OCI-M2 (cell line): ENCODE measurements around the gene TANGO6.

Experiments
- DNase-seq: peaks from one replicate; lab custom pipeline; 2025; ENCODE audit not compliant: unreplicated experiment; lab: John Stamatoyannopoulos, UW

The TANGO6 gene

GRCh38 chr16:68860978-68861892 is 17.9 kb downstream of the TANGO6 start:
- DNase-seq: no peak

- DNase-seq: no peak
Measured at GRCh38 chr16:68866933-68867332, 23.6 kb downstream of the TANGO6 start.

- no peak for DNase-seq
Measured at GRCh38 chr16:68869492-68870088, 26.3 kb downstream of the TANGO6 start.

- no peak for DNase-seq
Measured at GRCh38 chr16:68873635-68874471, 30.5 kb downstream of the TANGO6 start.

- no peak for DNase-seq
Measured at GRCh38 chr16:68875871-68876270, 32.5 kb downstream of the TANGO6 start.

GRCh38 chr16:68883685-68884084 is 40.4 kb downstream of the TANGO6 start:
- DNase-seq: no peak

GRCh38 chr16:68884401-68884800 is 41.1 kb downstream of the TANGO6 start:
- no peak for DNase-seq

GRCh38 chr16:68884861-68885720 is 41.8 kb downstream of the TANGO6 start:
- no peak for DNase-seq

- no peak for DNase-seq
Measured at GRCh38 chr16:68887107-68887506, 43.8 kb downstream of the TANGO6 start.

GRCh38 chr16:68889508-68890150 is 46.3 kb downstream of the TANGO6 start:
- DNase-seq: no peak

GRCh38 chr16:68892214-68892613 is 48.9 kb downstream of the TANGO6 start:
- no peak for DNase-seq

- no peak for DNase-seq
Measured at GRCh38 chr16:68892898-68893297, 49.6 kb downstream of the TANGO6 start.

GRCh38 chr16:68893710-68894705 is 50.7 kb downstream of the TANGO6 start:
- DNase-seq: no peak

GRCh38 chr16:68894714-68895113 is 51.4 kb downstream of the TANGO6 start:
- no peak for DNase-seq

- DNase-seq: no peak
Measured at GRCh38 chr16:68898026-68898425, 54.7 kb downstream of the TANGO6 start.

GRCh38 chr16:68900009-68900408 is 56.7 kb downstream of the TANGO6 start:
- no peak for DNase-seq

- DNase-seq: no peak
Measured at GRCh38 chr16:68902003-68902968, 59.0 kb downstream of the TANGO6 start.

- DNase-seq: no peak
Measured at GRCh38 chr16:68902969-68903345, 59.6 kb downstream of the TANGO6 start.
